GM19023 (cell line): ENCODE data around the gene ITPA.

Experiments used
- ATAC-seq: cut with Tn5 transposase; IDR thresholded peaks from one replicate; pipeline ENCODE4 v1.9.1; 2021; ENCODE audit warnings: mild to moderate bottlenecking, moderate library complexity; ENCODE audit not compliant: unreplicated experiment

The ITPA gene

GRCh38 chr20:3243718-3244358, 34.5 kb downstream of the ITPA start:
- no peak for ATAC-seq

- ATAC-seq, result no peak
Measured at GRCh38 chr20:3244613-3245012, 35.3 kb downstream of the ITPA start.

GRCh38 chr20:3245156-3245555, 35.9 kb downstream of the ITPA start:
- no peak for ATAC-seq

GRCh38 chr20:3245711-3246110, 36.4 kb downstream of the ITPA start:
- no peak for ATAC-seq

GRCh38 chr20:3246682-3247081, 37.4 kb downstream of the ITPA start:
- no peak for ATAC-seq

GRCh38 chr20:3247638-3248037, 38.3 kb downstream of the ITPA start:
- no peak for ATAC-seq

GRCh38 chr20:3248167-3248992, 39.1 kb downstream of the ITPA start:
- no peak for ATAC-seq

- no peak for ATAC-seq
Measured at GRCh38 chr20:3248993-3249347, 39.7 kb downstream of the ITPA start.

- no peak for ATAC-seq
Measured at GRCh38 chr20:3250091-3250504, 40.8 kb downstream of the ITPA start.

- no peak for ATAC-seq
Measured at GRCh38 chr20:3251806-3252205, 42.5 kb downstream of the ITPA start.

- ATAC-seq, result no peak
Measured at GRCh38 chr20:3255728-3256127, 46.4 kb downstream of the ITPA start.

GRCh38 chr20:3258429-3258828, 49.1 kb downstream of the ITPA start:
- no peak for ATAC-seq

GRCh38 chr20:3262566-3262965, 53.3 kb downstream of the ITPA start:
- ATAC-seq, result no peak

- ATAC-seq, result no peak
Measured at GRCh38 chr20:3270051-3270450, 60.8 kb downstream of the ITPA start.

- ATAC-seq, result no peak
Measured at GRCh38 chr20:3273371-3273770, 64.1 kb downstream of the ITPA start.
